Stomach smooth muscle (tissue), 2 donors: ENCODE measurements around the gene RHBDL2.

Experiments used
- H3K27ac ChIP-seq: one replicate; pipeline ENCODE4 v1.7.0; 2013; ENCODE audit warnings: mild to moderate bottlenecking, low read length, inconsistent platforms
- H3K27me3 ChIP-seq, 2 donors: one replicate each; pipeline ENCODE4 v1.7.0; 2013; ENCODE audit warnings: low read length in 2 of 2; ENCODE audit not compliant: insufficient read depth in 2 of 2, control insufficient read depth in 1 of 2
- H3K36me3 ChIP-seq, 2 donors: one replicate each; pipeline ENCODE4 v1.7.0; 2013; ENCODE audit warnings: low read length in 2 of 2; ENCODE audit not compliant: control insufficient read depth in 2 of 2, insufficient read depth in 2 of 2
- H3K4me1 ChIP-seq: one replicate; pipeline ENCODE4 v1.7.0; 2013; ENCODE audit warnings: low read length; ENCODE audit not compliant: control insufficient read depth, insufficient read depth
- H3K4me3 ChIP-seq, 2 donors: one replicate each; pipeline ENCODE4 v1.7.0; 2013; ENCODE audit warnings: low read length in 2 of 2
- H3K9ac ChIP-seq, 2 donors: one replicate each; pipeline ENCODE4 v1.7.0; 2013; ENCODE audit warnings: low read length in 2 of 2, mild to moderate bottlenecking in 1 of 2
- H3K9me3 ChIP-seq, 2 donors: one replicate each; pipeline ENCODE4 v1.7.0; 2013; ENCODE audit warnings: low read length in 2 of 2; ENCODE audit not compliant: control insufficient read depth in 2 of 2
- donor health status: healthy.
- donor health status: Pancreatic carcinoma.

RHBDL2 gene

DNA sequence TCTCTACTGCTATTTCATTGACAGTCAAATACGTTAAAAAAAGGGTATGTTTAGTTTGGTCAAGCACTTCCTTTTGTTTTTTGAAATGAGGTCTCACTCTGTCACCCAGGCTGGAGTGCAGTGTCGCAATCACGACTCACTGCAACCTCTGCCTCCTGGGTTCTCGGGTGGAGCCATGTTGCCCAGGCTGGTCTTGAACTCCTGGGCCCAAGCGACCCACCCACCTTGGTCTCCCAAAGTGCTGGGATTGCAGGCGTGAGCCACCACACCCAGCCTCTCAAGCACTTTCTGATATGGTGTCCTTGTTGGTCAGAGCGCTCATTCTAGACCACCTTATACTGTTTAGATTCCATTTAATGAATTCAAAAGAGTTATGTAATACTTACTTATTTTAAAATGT, 20.9 kb upstream of the RHBDL2 start:
- Histone ChIP-seq H3K36me3 (no peaks in the 10 kb centered on the region), H3K27ac (no peak overlapping the region), H3K9me3 (no peaks in the 10 kb centered on the region), H3K4me1 (no peaks in the 10 kb centered on the region), H3K27me3 (no peaks in the 10 kb centered on the region), H3K9ac (no peak overlapping the region), H3K4me3 (no peak overlapping the region)

- Histone ChIP-seq H3K4me1 (no peaks in the 10 kb centered on the region), H3K9me3 (no peaks in the 10 kb centered on the region), H3K4me3 (no peak overlapping the region), H3K36me3 (no peaks in the 10 kb centered on the region), H3K27me3 (no peaks in the 10 kb centered on the region), H3K27ac (no peak overlapping the region), H3K9ac (no peak overlapping the region)
Measured at GRCh38 chr1:38962113-38962512, 20.5 kb upstream of the RHBDL2 start.

GRCh38 chr1:38958967-38959366, 17.3 kb upstream of the RHBDL2 start:
- no peaks in the 10 kb centered on the region for H3K4me1 ChIP-seq
- H3K36me3 ChIP-seq, result no peaks in the 10 kb centered on the region
- H3K9me3 ChIP-seq, result no peaks in the 10 kb centered on the region
- no peaks in the 10 kb centered on the region for H3K27me3 ChIP-seq
- H3K27ac ChIP-seq, result no peak overlapping the region
- H3K9ac ChIP-seq, result no peak overlapping the region
- H3K4me3 ChIP-seq, result no peak overlapping the region

DNA sequence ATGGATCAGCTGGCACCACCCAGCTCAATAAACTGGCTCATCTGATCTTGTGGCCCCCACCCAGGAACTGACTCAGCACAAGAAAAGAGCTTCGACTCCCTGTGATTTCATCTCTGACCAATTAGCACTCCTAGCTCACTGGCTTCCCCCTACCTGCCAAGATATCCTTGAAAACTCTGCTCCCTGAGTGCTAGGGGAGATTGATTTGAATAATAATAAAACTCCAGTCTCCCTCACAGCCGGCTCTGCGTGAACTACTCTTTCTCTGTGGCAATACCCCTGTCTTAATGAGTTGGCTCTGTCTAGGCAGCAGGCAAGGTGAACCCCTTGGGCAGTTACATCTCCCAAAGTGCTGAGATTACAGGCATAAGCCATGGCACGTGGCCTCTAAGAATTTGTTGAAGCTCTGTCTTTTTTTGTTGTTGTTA, 11.8 kb upstream of the RHBDL2 start:
- no peaks in the 10 kb centered on the region for H3K4me1 ChIP-seq
- H3K27me3 ChIP-seq, result no peaks in the 10 kb centered on the region
- no peaks in the 10 kb centered on the region for H3K9me3 ChIP-seq
- H3K36me3 ChIP-seq, result no peaks in the 10 kb centered on the region
- no peak overlapping the region for H3K9ac ChIP-seq
- H3K27ac ChIP-seq, result no peak overlapping the region
- no peak overlapping the region for H3K4me3 ChIP-seq

DNA sequence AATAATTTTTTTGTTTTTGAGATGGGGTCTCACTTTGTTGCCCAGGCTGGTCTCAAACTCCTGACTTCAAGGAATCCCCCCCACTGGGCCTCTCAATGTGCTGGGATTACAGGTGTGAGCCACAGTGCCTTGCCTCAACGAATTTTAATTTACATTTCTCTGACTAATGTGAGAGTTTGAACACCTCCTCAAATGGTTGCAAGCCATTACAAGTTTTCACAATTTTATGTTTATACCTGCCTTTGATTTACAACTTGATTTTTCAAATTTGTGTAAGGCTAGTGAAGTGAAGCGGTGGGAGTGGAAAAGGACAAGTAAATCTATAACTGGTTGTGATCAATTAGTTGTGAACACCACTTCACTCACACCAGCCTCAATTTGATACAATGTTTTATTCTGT, 8.9 kb upstream of the RHBDL2 start:
- Histone ChIP-seq H3K4me1 (no peaks in the 10 kb centered on the region), H3K9me3 (no peaks in the 10 kb centered on the region), H3K27ac (no peak overlapping the region), H3K4me3 (no peak overlapping the region), H3K36me3 (no peaks in the 10 kb centered on the region), H3K9ac (no peak overlapping the region), H3K27me3 (no peaks in the 10 kb centered on the region)

DNA sequence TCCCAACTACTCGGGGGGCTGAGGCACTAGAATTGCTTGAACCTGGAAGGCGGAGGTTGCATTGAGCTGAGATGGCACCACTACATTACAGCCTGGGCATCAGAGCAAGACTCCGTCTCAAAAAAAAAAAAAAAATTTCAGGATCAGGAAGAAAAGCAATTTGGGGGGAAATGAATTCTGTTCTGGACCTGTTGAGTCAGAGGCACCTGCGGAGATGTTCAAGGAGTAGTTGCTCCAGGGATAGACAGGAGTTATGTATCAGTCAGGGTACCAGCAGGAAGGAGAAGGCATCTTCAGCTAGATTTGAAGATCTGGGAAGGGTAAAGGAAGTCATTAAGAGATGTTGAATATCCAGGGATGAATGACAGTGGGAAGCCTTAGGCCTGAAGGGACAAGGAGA, 2.9 kb upstream of the RHBDL2 start:
- H3K9ac ChIP-seq, result no peak overlapping the region
- no peaks in the 10 kb centered on the region for H3K27me3 ChIP-seq
- H3K4me1 ChIP-seq, result peaks cover 8% of the 10 kb centered on the region
- no peak overlapping the region for H3K27ac ChIP-seq
- no peaks in the 10 kb centered on the region for H3K9me3 ChIP-seq
- no peaks in the 10 kb centered on the region for H3K36me3 ChIP-seq
- no peak overlapping the region for H3K4me3 ChIP-seq

DNA sequence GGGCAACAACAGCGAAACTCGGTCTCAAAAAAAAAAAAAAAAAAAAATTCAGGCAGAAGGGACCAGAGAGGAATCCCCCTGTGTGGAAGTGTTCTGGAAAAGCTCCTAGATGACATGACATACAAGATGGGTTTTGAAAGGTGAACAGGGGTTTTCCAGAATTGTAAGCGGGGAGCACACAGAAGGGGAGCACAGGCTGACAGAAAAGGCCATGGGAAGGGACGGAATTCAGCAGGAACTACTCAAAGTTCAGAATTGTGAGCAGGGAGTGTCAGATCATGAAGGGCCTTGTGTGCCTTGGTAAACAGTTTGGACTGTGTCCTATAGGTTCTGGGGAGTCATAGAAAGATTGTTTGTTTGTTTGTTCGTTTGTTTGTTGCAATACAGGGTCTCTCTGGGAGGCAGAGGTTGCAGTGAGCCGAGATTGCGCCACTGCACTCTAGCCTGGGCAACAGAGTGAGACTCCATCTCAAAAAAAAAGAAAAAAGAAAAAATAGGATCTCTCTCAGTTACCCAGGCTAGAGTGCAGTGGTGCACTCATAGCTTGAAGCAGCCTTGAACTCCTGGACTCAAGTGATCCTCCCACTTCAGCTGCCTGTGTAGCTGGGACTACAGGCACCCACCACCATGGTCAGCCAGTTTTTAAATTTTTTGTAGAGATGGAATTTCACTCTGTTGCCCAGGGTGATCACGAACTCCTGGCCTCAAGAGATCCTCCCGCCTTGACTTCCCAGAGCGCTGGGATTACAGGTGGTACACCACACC, 1.2 kb upstream of the RHBDL2 start:
- no peaks in the 10 kb centered on the region for H3K36me3 ChIP-seq

GRCh38 chr1:38941093-38941492, 537 bp downstream of the RHBDL2 start:
- Histone ChIP-seq H3K36me3 (no peaks in the 10 kb centered on the region), H3K27ac (no peak overlapping the region), H3K9me3 (no peaks in the 10 kb centered on the region), H3K9ac (peak overlapping the region in 1 of 2 donors; percentile 62), H3K4me1 (peaks cover 8% of the 10 kb centered on the region), H3K4me3 (peak overlapping the region; percentile 22 to 68), H3K27me3 (no peaks in the 10 kb centered on the region)

More for the DNA sequence above, 1.2 kb upstream of the RHBDL2 start:
- H3K9ac ChIP-seq, result no peak overlapping the region
- H3K4me3 ChIP-seq, result no peak overlapping the region
- H3K4me1 ChIP-seq, result peaks cover 8% of the 10 kb centered on the region
- H3K9me3 ChIP-seq, result no peaks in the 10 kb centered on the region
- H3K27ac ChIP-seq, result no peak overlapping the region
- no peaks in the 10 kb centered on the region for H3K27me3 ChIP-seq

DNA sequence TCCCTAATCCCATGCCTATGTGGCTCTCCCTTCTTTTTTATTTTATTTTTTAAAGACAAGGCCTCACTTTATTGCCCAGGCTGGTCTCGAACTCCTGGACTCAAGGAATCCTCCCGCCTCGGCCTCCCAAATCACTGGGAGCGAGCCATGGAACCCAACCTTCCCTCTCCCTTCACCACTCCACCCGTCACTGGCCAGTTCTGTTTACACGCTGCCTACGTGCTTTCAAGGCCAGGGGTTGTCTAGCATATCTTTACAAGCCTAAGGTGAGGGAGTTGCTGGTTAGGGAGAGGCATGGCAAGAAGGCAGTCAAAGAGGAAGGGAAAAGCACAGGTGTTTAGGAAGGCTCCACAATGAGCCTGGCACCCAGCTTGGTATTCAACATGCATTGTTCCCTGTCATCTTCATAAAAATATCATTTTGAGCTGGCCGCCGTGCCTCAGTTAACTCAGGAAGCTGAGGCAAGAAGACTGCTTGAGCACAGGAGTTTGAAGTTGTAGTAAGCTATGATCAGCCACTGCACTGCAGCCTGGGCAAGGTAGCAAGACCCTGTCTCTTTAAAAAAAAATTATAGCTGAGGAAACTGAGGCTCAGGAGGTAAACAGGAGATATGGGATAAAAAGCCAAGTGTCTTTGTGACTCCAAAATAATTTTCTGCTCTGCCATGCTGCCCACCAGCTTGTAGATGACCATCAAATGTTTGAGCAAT, 1.1 kb downstream of the RHBDL2 start:
- H3K27me3 ChIP-seq, result no peaks in the 10 kb centered on the region
- no peak overlapping the region for H3K4me3 ChIP-seq
- H3K9ac ChIP-seq, result no peak overlapping the region
- no peak overlapping the region for H3K27ac ChIP-seq
- H3K9me3 ChIP-seq, result no peaks in the 10 kb centered on the region
- peaks cover 8% of the 10 kb centered on the region for H3K4me1 ChIP-seq
- H3K36me3 ChIP-seq, result no peaks in the 10 kb centered on the region

DNA sequence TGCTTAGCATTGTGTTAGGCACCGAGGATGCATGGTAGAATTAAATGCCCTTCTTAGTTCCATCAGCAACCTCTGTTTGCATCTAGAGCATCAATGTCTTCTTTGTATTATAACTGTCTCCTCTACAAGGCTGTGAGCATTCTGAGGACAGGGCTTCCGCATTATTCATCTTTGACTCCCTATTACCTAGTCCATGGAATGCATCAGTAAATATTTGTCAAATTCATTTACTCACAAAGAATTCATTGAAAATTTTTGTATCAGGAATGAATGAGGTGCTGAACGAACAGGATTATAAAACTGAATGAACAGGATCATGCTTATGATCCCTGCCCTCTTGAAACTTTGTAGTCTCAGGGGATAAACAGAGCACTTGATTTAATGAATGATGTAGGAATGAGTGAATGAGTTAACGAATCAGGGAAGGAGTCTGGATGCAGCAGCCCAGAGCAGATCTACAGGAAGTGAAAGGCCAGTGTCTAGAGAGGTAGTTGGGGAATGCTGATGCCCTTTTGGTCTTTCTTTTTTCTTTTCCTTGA, 2.8 kb downstream of the RHBDL2 start:
- Histone ChIP-seq H3K9me3 (no peaks in the 10 kb centered on the region), H3K27me3 (no peaks in the 10 kb centered on the region), H3K4me3 (no peak overlapping the region), H3K27ac (no peak overlapping the region), H3K9ac (no peak overlapping the region), H3K36me3 (no peaks in the 10 kb centered on the region), H3K4me1 (peaks cover 8% of the 10 kb centered on the region)

DNA sequence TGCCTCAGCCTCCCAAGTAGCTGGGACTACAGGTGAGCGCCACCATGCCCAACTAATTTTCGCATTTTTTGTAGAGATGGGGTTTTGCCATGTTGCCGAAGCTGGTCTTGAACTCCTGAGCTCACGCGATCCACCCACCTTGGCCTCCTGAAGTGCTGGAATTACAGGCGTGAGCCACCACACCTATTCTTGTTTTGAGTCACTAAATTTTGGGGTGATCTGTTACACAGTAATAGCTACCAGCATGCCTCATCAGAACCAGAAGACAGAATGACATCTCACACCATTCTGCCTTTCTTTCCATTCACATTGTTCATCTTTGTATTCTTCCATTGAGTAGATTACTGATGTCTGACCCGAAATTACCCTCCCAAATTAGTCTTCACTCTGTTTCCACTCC, 9.1 kb downstream of the RHBDL2 start:
- H3K27ac ChIP-seq, result no peak overlapping the region
- no peak overlapping the region for H3K9ac ChIP-seq
- no peaks in the 10 kb centered on the region for H3K9me3 ChIP-seq
- no peak overlapping the region for H3K4me3 ChIP-seq
- H3K27me3 ChIP-seq, result no peaks in the 10 kb centered on the region
- no peaks in the 10 kb centered on the region for H3K4me1 ChIP-seq
- no peaks in the 10 kb centered on the region for H3K36me3 ChIP-seq
